Activated naive CD4-positive, alpha-beta T cell treated with anti-CD3 and anti-CD28 coated beads, Interleukin-2, amount 50 U/mL, for 16 hours (primary cell): ENCODE measurements around the gene RNF34.

Source experiments
- DNase-seq: peaks from one replicate; pipeline ENCODE4 v3.0.0-alpha.2; 2020

The RNF34 gene

DNA sequence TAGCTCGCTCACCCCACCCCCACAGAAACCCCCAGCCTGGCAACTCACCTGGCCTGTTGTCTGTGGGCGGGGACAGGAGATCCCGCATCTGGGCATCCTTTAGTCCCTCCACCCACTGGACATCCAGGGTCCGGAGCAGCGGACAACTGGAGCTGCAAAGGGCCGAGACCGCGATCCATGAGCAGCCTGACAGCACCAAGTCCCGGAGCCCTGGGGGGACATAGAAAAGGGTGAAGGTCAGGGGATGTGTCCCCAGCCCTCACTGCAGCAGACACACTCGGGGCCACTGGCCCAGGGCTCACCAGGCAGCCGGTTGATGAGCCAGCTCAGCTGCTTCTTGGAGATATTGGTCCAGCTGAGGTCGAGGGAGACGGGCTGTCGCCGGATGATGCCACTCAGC is 40.9 kb downstream of the RNF34 start:
- no peak for DNase-seq

DNA sequence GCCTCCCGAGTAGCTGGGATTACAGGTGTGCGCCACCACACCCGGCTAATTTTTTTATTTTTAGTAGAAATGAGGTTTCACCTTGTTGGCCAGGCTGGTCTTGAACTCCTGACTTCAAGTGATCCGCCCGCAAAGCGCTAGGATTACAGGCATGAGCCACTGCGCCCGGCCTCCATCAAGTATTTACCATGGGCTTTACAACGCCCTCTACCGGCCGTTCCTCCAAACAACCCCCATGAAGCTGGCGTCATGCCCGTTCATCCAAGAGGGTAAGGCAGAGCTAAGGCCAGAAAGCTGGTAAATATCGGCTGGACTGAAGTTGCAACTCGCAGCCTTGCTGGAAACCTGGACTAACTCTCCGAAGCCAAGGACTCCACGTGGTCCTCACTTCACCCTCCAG is 41.6 kb downstream of the RNF34 start:
- DNase-seq: no peak

DNA sequence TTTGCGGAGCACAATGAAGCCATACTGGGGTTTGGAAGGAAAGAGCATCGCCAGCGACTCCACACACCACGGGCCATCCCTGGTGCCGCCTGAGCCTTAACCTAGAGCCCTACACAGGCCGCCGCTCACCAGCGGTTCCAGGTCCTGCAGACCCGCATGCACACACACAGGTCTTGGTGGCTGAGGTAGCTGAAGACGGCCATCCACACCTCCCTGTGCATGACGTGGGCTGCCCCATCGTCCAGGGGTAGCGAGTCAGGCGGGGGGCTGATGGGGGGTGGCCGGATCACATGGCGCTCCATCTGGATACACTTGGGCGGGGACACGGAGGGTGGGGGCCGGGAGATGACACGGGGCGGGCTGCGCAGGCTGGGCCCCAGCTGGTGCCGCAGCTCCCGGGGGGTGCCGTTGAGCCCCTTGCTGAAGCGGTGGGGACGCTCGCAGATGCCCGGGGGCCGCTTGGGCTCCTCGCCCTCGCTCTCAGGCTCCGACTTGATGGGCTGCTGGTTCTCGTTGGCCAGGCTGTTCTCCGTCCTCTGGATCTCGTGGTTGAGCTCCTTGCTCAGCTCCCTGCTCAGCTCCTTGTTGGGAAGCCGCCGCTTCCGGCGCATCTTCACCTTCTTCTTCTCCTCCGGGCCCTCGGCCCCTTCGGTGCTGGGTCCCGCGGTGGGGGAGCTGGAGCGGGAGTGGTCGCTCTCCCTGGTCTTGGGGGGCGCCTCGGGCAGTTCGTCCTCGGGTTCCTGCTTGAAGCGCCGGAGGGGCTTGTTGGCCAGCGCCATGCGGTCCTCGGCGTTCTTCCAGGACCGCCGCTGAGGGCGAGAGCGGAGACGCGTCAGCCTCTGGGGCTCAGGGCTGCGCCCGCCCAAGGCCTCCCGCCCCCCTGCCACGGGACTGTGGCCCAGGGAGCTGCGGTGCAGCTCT is 42.4 kb downstream of the RNF34 start:
- no peak for DNase-seq

DNA sequence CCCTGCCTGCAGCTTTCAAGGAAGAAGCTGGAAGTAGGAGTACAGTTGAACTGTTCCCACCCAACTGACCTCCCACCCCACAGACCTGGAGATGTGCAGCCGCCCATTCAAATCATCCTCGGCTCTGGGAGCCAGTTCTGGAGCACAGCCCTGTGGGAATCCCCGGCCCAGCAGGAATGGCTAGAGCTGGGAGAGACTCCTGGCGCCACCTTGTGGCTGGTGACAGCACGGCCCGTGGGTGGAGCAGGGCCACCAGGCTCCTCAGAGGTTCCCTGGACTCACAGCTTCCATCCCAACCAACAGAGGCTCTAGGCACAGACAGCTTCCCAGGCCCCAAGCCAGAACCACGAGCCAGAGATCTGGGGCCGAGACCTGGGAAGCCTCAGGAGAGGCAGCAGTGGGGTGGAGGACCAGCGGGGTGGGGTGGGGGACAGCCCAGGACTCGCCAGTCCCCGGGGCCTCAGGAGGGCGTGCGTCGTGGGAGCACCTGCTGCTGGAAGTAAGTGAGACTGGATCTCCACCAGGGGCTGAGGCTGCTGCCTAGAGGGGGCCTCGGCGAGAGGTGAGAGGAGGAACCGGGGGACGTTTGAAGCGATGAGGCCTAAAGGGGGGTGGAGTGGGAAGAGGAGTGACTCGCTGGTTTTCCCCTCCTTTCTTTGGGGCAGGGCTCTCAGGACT is 43.4 kb downstream of the RNF34 start:
- peak; percentile 75 for DNase-seq

DNA sequence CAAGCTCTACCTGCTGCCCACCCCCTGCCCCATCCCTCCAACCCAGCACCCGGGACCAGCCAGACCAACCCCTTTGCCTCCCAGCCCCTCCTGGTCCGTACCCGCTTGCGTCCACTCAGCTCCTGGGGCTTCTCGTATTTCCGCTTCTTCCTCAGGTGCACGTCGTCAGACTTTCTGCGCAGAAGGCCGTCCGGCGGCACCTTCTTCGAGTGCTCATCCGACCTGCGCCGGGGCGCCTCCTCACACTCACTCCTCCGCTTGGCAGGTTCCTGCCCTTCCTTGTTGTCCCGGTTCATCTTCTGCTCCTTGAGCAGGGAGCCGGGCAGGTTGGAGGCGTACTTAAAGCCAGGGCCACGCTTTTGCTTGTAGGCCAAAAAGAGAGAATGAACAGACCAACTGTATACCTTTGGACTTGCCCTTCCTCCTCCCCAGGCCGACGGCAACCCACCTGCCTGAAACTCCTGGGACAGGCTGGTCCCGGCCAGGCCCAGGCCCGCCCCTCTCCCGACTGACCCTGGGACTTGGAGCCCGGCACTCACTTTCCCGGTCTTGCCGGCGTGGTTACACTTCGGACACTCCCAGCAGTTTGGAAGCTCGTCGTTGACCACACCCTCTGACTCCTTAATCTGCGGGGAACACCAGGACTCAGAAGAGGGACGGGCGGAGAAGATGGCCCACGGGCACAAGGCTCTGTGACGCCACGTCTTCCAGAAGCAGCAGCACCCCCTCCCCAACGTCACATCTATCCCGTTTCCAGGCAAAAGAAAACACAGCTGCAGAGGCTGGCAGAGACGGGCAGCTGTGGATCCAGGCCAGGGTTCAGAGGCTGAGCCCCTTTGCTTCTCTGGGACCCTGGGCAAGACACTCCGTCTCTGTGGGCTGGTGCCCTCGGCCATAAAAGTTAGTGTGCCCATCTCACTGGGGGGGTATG is 44.3 kb downstream of the RNF34 start:
- DNase-seq: no peak

DNA sequence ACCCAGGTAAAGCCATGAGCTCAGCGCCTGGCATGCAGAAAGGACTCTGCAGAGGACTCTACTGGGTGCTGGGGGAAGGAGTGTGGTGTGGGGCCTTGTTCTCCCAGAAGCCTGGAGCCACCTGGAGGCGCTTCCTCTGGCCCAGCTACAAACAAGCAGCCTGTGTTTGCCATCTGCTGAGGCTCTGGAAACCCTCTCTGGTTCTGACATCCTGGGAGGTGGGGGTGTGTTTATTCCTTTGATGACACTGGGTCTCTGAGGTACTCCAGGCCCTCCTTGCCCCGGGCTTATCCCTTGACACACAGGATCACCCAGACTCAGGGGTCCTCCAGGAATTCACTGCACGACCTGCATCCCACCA is 44.9 kb downstream of the RNF34 start:
- no peak for DNase-seq

DNA sequence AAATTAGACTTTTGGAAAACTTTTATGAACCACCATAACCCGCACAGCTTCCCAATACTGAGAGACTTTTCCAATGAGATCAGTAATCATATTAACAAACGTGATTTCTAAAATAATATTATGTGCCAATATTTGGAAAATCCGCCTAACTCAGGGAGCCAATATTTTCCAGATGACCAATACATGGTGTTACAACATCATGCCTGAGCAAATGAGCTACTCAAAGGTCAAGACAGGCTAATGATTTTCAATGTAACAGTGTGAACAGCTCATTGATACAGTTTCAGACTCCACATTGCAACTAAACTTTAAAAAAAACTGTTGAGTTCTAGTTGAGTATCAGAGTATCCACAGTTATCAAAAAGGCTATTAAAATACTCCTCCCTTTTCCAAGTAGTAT is 46.8 kb downstream of the RNF34 start:
- DNase-seq: no peak

DNA sequence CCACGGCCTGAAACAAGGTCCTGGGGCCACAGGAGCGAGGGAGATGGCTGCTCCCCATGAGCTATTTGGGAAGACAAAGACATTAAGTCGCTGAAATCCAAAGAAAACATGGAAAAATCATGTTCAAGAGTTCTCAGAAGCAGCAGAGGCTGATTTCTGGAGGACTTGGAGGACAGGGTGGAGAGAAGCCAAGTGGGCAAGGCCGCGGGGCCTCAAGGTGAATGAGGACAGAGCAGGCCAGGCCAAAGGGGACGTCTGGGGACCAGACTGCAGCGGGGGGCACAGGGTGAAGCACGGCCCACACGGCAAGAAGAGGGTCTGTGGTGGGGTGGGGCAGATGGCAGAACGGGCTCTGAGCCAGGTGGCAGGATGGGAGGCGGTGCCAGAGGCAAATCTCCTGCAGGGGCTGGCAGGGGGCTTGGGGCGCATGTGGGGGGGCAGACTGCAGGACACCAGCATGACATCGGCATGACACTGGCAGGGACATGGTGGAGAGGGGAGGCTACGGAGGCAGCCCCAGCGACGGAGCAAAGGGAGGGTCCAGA is 48.9 kb downstream of the RNF34 start:
- no peak for DNase-seq

DNA sequence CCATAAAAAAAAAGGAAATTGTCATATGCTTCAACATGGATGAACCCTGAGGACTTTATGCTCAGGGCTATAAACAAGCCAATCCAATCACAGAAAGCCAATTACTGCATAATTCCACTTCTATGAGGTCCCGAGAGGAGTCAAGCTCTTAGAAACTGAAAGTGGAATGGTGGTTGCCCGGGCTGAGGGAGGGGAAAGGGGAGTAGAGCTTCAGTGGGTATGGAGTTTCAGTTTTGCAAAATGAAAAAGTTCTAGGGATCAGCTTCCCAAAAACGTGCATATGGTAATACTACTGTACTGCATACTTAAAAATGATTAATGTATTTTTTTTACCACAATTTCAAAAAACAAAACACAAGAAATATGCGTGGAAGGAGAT is 52.0 kb downstream of the RNF34 start:
- no peak for DNase-seq

DNA sequence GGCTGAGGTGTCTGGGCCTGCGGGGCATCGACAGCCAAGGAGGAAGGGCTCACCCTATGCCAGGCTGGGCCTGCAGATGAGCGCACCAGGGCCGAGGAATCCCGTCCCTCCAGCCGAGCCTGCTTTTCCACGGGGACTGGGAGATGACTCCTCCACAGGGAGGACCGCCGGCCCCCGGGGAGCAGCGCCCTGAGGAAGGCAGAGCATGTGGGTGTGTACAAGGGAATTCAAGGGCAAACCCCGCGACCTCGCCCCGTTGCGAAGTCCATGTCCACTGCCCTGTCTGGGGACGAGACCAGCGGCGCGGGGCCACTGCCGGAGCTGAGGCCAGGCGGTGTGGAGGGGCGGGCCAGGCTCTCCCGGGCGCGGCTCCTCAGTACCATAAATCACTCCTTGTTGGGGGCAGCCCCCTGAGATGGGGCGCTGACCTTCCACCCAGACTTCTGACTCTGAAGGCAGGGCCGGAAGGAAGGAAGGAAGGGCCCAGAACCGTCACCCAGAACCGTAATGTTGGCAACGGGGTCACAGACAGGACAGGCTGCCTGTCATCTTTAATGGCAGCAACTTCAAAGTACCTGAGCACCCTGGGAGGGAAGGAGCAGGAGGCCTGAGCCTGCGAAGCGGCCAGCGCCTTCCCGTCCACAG is 52.5 kb downstream of the RNF34 start:
- no peak for DNase-seq

DNA sequence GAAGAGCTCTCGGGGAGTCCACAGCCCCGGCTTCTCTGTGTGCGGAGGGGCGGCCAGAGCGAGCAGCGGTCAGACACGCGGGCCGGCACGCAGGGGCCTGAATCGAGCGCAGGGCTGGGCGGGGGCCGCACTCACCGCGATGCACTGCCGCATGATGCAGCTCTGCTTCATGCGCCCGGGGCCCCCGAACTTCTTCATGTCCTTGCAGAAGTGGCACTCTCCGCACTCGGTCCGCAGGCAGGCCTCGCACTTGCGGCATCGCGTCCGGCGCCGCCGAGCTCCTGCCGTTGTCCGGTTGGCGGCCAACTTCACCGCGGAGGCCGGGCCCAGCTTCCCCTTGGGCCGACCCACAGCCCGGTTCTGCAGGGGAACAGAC is 53.1 kb downstream of the RNF34 start:
- DNase-seq: no peak

DNA sequence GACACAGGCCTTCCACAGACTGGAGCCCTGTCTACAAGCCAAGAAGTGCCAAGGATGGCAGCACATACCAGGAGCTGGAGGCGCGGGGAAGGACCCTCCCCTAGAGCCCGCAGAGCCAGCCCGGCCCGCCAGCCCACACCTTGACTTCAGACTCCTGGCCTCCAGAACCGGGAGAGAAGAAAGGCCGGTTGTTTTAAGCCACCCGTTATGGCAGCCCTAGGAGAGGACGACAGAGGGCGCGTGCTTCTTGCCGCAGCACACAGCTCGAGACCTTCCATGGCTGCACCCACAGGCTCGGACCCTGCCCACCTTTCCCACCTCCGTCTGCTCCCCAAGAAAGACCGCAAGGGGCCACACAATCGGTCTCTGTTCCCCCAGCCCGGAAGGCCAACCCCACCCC is 53.7 kb downstream of the RNF34 start:
- no peak for DNase-seq

DNA sequence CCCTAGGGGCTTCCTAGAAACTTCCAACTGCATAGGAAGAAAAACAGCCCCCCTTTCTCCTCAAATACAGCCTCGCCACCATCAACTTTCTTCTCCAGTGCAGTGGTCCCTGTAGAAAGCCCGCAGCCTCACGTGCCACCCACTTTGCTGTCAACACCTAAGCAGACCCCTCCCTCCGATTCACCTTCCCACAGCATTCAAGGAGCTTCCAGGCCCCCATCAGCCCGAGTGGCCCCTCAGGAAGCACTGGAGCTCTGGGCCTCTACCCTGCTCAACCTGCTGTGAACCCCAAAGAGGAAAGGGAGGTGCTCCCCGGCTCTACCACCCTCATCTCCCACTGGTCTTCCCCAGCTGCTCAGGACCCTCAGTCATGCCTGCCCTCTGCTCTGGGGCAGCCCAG is 55.0 kb downstream of the RNF34 start:
- no peak for DNase-seq

DNA sequence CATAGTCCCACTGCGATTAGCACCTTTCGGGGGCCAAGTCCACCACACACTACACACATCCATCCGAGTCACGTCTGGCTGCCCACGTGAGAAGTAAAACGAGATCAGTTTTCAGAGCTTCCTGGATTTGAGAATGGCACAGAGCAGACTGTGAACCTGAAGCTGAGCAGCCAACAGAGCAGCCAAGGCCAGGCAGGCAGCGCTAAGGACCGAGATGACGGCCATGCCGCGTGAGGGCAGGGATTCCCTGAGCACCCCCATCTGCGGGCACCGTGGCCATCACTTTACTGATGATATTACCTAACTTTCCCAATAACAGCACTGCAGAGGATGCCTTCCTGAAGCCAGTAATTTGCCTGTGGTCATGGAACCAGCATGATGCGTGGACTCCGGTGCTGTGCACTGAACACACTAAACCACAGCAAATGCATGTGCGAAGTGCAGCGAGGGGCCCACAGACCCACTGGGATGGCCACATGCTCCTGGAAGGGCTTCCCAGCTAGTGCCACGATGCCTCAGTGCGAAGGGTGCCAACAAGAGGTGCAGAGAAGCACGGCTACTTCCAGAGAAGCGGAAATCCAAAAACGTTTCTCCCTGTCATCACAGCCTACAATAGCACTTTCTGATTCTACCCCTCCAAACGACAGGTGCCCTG is 56.0 kb downstream of the RNF34 start:
- DNase-seq: no peak

DNA sequence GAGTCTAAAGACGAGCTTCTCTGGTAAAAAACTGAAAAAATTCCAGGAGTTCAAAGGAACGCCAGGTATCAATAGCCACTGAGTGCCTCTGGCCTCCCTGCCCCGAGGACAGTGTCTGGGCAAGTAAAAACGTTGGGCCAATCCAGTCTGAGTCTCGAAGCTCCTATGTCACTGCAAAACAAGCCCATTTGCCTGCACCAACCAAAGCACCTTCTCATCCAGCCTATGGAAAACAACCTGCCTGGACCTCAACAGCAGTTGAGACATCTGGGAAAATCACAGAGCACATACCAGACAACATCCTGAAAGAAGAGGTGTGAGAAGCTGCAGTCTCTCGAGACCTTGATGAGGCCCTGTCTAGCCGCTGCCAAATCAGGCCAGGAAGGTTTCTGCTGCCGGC is 56.6 kb downstream of the RNF34 start:
- DNase-seq: no peak

DNA sequence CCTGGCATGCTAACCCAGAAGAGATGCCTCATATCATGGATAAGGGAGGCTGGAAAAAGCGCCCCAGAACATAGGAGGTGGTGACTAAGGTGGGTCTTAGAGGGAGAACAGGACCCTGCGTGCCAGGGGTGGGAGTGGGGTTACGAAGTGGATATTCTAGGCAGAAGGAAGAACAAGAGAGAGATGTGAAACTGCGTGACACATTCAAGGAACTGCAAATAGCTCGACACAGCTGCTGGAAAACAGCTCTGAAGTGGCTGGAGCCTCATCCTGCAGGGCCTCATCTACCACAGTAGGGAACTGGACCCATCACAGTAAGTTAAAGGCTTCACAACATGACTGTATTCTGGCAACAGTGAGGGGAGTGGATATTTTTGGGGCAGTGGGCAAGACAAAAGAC is 61.1 kb downstream of the RNF34 start:
- DNase-seq: no peak

DNA sequence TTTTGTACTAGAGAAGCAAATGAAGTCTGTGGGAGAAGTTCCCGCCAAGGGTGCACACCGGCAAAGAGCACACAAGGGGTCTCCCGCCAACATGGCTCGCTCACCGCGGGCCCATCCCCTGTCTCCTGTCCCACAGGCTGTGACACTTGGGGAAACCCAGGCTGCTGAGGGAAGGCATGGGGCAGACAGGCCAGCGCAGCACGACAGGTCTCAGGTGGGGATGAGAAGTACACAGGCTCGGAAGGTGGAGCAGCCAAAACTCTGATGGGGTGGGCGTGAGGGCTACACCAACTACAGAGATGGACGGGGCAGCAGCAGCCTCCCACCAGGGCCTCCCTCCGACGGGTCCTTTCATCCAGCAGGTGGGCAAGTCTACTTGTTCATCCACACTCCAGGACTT is 64.4 kb downstream of the RNF34 start:
- DNase-seq: no peak

DNA sequence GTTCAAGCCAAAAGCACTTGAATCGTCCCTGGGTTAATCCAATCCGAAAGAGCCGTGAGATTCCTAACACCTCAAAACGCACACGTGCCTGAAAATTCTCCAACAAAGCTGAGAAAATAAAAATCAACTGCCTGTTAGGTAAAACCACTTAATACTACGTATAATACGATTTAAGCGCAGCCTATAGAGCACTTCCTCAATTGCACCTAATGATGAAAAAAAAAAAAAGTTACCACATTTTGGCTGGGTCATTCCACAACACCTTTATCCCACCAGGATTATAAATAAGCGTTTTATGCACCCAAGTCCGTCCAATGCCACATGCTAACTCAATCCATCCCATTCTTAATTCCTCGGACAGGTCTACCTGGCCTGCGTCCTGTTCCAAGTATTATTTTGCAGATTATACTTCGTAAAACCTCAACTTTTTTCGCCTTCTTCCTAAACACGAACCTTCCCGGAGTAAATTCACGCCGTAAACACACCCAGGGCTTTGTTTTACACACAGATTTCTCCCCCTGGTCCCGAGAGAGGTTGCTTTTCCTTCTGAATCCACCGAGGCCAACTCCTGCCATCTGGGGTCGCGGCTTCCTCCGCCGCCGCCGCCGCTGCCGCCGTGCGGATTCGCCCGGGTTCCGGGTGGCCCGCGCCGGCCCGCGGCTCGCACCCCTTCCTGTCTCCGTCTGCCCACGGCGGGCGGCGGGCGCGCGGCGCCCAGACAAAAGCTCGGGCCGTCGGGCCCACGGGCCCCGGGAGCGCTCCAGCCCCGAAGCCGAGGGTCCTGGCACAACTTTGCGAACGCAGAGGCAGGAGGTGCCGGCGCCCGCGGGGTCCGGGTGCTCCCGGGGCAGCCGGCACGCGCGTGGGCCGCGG is 66.2 kb downstream of the RNF34 start:
- DNase-seq: peak; percentile 39

DNA sequence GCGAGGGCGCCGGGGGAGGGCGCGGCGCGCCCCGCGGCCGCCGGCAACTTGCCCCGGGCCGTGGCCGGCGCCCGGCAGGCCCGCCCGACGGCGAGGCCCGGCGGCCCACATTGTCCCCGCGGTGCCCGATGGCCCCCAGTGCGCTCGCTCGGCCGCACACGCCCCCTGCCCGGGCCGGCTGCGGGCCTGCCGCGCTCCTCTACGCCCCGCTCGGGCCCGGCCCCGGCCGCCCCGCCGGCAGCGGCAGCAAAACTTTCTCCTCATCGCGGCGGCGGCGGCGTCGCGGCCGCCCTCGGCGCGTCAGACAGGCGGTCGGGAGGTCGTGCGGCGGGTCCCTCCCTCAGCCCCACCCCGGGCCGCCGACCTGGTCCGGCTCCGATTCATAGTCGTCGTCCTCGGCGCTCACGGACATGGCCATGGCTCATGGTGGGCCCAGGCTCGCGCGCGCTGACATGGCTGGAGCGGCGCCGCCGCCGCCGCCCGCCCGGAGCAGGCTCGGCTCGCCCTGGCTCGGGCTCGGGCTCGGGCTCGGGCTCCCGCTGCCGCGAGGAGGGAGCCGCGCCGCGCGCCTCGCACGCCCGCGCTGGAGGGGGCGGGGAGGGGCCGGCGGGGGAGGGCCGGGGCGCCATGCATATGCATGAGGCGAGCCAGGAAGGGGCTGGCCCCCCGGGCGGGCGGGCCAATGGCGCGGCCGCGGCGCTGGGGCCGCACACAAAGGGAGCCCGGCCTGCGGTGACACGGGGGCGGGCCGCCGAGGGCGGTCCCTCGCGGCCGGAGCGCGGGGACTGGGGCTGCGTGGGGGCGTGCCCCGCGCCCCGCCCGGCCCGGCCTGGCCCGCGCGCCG is 67.1 kb downstream of the RNF34 start:
- peak; percentile 90 for DNase-seq
